IMR-90 (cell line): ENCODE results near the gene USP24. TPM values are rescaled to one million over a fixed set of nuclear protein-coding genes. Genes with fewer than 3 reads are reported as not detected.
"Not testable (repeated sequence)": the region's sequence is repeated elsewhere in the genome, so short reads cannot be mapped to it uniquely, and the experiment has no call there.

Source experiments
- ATAC-seq: fragments of 200-7000 bp; cut with Tn5 transposase; 2 replicates; pipeline ENCODE4 v1.9.1; 2020; ENCODE audit warnings: low read depth, mild to moderate bottlenecking, moderate library complexity
- BruUV-seq: library from RNA; stranded (reverse); fragments of 400-500 nt; replicated peaks from 2 replicates; lab custom pipeline; 2021; lab: Mats Ljungman, UMichigan
- CTCF ChIA-PET: fragments of 300-600 bp; formaldehyde crosslinking; extraction: SDS; loops from one replicate; lab custom pipeline; 2021; ENCODE audit warnings: antibody characterized with exemption; lab: Yijun Ruan, JAX
- POLR2A ChIA-PET: fragments of 300-600 bp; sonication (Branson Sonifier 250); formaldehyde crosslinking; loops from one replicate; lab custom pipeline; 2022; ENCODE audit warnings: antibody characterized with exemption; ENCODE audit not compliant: unreplicated experiment; lab: Charles Lee
- DNase-seq: peaks from one replicate; pipeline ENCODE4 v3.0.0; 2013
- H2AFZ ChIP-seq: replicated peaks from 2 replicates; pipeline ENCODE3; 2013; ENCODE audit warnings: low read length, mild to moderate bottlenecking; ENCODE audit not compliant: poor library complexity
- H2AK5ac ChIP-seq: 2 replicates; pipeline ENCODE4 v1.6.1; 2013; ENCODE audit warnings: low read depth, low read length, inconsistent platforms
- H2AK9ac ChIP-seq: replicated peaks from 2 replicates; pipeline ENCODE3; 2013; ENCODE audit warnings: mild to moderate bottlenecking, low read depth, low read length, moderate library complexity; ENCODE audit not compliant: poor library complexity
- H2BK120ac ChIP-seq: 2 replicates; pipeline ENCODE4 v1.6.1; 2013; ENCODE audit warnings: low read depth, low read length, inconsistent platforms
- H2BK15ac ChIP-seq: 3 replicates; pipeline ENCODE4 v1.6.1; 2013; ENCODE audit warnings: low read depth, low read length, inconsistent platforms
- H2BK20ac ChIP-seq: 2 replicates; pipeline ENCODE4 v1.6.1; 2013; ENCODE audit warnings: low read depth, mild to moderate bottlenecking, inconsistent platforms, low read length, moderate library complexity
- H2BK5ac ChIP-seq: 2 replicates; pipeline ENCODE4 v1.6.1; 2013; ENCODE audit warnings: mild to moderate bottlenecking, low read depth, low read length, inconsistent platforms; ENCODE audit not compliant: poor library complexity, severe bottlenecking
- H3K14ac ChIP-seq: replicated peaks from 2 replicates; pipeline ENCODE4 v1.6.1; 2013; ENCODE audit warnings: low read depth, low read length, inconsistent platforms
- H3K18ac ChIP-seq: 2 replicates; pipeline ENCODE4 v1.6.1; 2013; ENCODE audit warnings: low read depth, low read length, control low read depth
- H3K23ac ChIP-seq: 2 replicates; pipeline ENCODE4 v1.6.1; 2013; ENCODE audit warnings: low read depth, low read length, inconsistent platforms
- H3K27ac ChIP-seq: 2 replicates; pipeline ENCODE4 v1.5.1; 2013; ENCODE audit warnings: mild to moderate bottlenecking, control low read depth, low read length; ENCODE audit not compliant: insufficient read depth
- H3K27me3 ChIP-seq: 2 replicates; pipeline ENCODE4 v1.6.1; 2013; ENCODE audit warnings: low read length; ENCODE audit not compliant: control insufficient read depth, insufficient read depth
- H3K36me3 ChIP-seq: 2 replicates; pipeline ENCODE4 v1.6.1; 2013; ENCODE audit warnings: low read length, mixed read lengths; ENCODE audit not compliant: control insufficient read depth, insufficient read depth
- H3K4ac ChIP-seq: 2 replicates; pipeline ENCODE4 v1.6.1; 2013; ENCODE audit warnings: low read depth, low read length, inconsistent platforms
- H3K4me1 ChIP-seq: 2 replicates; pipeline ENCODE4 v1.6.1; 2013; ENCODE audit warnings: low read length, mixed read lengths; ENCODE audit not compliant: control insufficient read depth, insufficient read depth
- H3K4me2 ChIP-seq: 2 replicates; pipeline ENCODE4 v1.6.1; 2013; ENCODE audit warnings: low read depth, mild to moderate bottlenecking, control low read depth, low read length, moderate library complexity
- H3K4me3 ChIP-seq: 2 replicates; pipeline ENCODE4 v1.5.1; 2013; ENCODE audit warnings: low read depth, mild to moderate bottlenecking, control low read depth, low read length, moderate library complexity; ENCODE audit not compliant: insufficient read depth
- H3K56ac ChIP-seq: 2 replicates; pipeline ENCODE4 v1.6.1; 2013; ENCODE audit warnings: low read length, inconsistent platforms; ENCODE audit not compliant: insufficient read depth; ENCODE audit errors: extremely low read depth
- H3K79me1 ChIP-seq, 2 experiments: 2 replicates each; pipeline ENCODE4 v1.6.1; 2013; ENCODE audit warnings: low read length in 2 of 2, inconsistent platforms in 1 of 2, low read depth in 1 of 2
- H3K9ac ChIP-seq: 2 replicates; pipeline ENCODE4 v1.6.1; 2013; ENCODE audit warnings: low read depth, low read length, control low read depth
- H3K9me1 ChIP-seq: 2 replicates; pipeline ENCODE4 v1.6.1; 2013; ENCODE audit warnings: low read length, inconsistent platforms; ENCODE audit not compliant: insufficient read depth
- H3K9me3 ChIP-seq: 2 replicates; pipeline ENCODE4 v1.6.1; 2013; ENCODE audit warnings: low read length; ENCODE audit not compliant: control insufficient read depth, insufficient read depth
- H4K20me1 ChIP-seq: 2 replicates; pipeline ENCODE4 v1.6.1; 2013; ENCODE audit warnings: low read length, inconsistent platforms; ENCODE audit not compliant: insufficient read depth
- H4K5ac ChIP-seq: 2 replicates; pipeline ENCODE4 v1.6.1; 2013; ENCODE audit warnings: mild to moderate bottlenecking, low read depth, low read length, control low read depth
- H4K8ac ChIP-seq, 2 experiments: 2 replicates each; pipeline ENCODE4 v1.6.1; 2013; ENCODE audit warnings: low read depth in 2 of 2, low read length in 2 of 2, control low read depth in 1 of 2, inconsistent platforms in 1 of 2
- H4K91ac ChIP-seq: 2 replicates; pipeline ENCODE4 v1.6.1; 2013; ENCODE audit warnings: low read depth, low read length, inconsistent platforms; ENCODE audit not compliant: insufficient read depth
- WGBS, 2 experiments: methylation state at CpG; one replicate each; pipeline versions ENCODE4 v1.1.5 to v1.1.7; 2013; ENCODE audit warnings: missing lambda C conversion rate in 2 of 2; ENCODE audit not compliant: insufficient read length in 1 of 2; ENCODE audit errors: extremely low coverage in 2 of 2; 5-methylcytosine and 5-hydroxymethylcytosine counted together
- dilution Hi-C: fragments of 300-500 bp; cut with HindIII; formaldehyde crosslinking; loops from one replicate; pipeline ENCODE4 v1.14.3; 2018; ENCODE audit warnings: low sequenced_read_pairs; ENCODE audit not compliant: unreplicated experiment
- in situ Hi-C: fragments of 300-500 bp; cut with MboI; formaldehyde crosslinking; loops from 3 replicates; pipeline ENCODE4 v1.14.3; 2019; ENCODE audit warnings: low sequenced_read_pairs, inconsistent platforms, mixed read lengths
- intact Hi-C: fragments of 100-400 bp; cut with micrococcal nuclease; formaldehyde crosslinking; loops from 2 replicates; pipeline ENCODE4 v1.10.0; 2022
- polyA plus RNA-seq, 3 experiments: library from polyadenylated mRNA; depleted of rRNA; stranded (reverse); fragments of >200 nt; gene quantifications; 2 replicates each; pipeline ENCODE4 v1.2.3, GENCODE V29; 2012; ENCODE audit warnings: low replicate concordance in 1 of 3
- total RNA-seq: library from RNA; depleted of rRNA; stranded (reverse); fragments of >200 nt; gene quantifications from 2 replicates; pipeline ENCODE4 v1.2.3, GENCODE V29; 2012

Gene USP24
- total and polyA plus RNA-seq, 2 of the 4 experiments (the other 2 are of a cell fraction): 8.4 to 36.7 TPM

DNA sequence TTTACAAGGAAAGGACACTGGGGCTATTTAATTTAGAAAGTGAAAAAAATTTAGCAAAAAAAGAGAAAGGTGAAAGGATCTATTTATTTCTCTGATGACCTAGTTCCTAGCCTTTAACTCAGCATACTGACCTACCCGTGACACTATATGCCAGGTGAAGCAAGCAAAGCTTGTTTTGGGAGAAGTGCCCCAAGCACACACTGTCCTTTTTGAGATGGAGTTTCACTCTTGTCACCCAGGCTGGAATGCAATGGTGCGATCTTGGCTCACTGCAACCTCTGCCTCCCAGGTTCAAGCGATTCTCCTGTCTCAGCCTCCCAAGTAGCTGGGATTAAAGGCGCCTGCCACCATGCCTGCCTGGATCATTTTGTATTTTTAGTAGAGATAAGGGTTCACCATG, 14.6 kb upstream of the USP24 start:
- BruUV-seq, H3K27ac ChIP-seq, ATAC-seq, H3K36me3 ChIP-seq, H2BK20ac ChIP-seq, H4K5ac ChIP-seq, H3K4me2 ChIP-seq, H2BK5ac ChIP-seq, POLR2A ChIA-PET, H2BK15ac ChIP-seq, H2AFZ ChIP-seq, H3K18ac ChIP-seq, H4K91ac ChIP-seq, H3K27me3 ChIP-seq, H3K9me1 ChIP-seq, H4K8ac ChIP-seq, H3K14ac ChIP-seq, H3K9ac ChIP-seq, H3K79me1 ChIP-seq, dilution Hi-C loops, H3K4me3 ChIP-seq, intact Hi-C loops, DNase-seq, in situ Hi-C loops, H3K9me3 ChIP-seq, H2AK5ac ChIP-seq, H3K56ac ChIP-seq, H2BK120ac ChIP-seq, H2AK9ac ChIP-seq, H3K23ac ChIP-seq, H3K4ac ChIP-seq, H4K20me1 ChIP-seq, CTCF ChIA-PET, H3K4me1 ChIP-seq: not testable (repeated sequence)
- WGBS, 2 experiments: 100% methylated on average over 1 of the region's 4 CpGs; no CpG with 5 or more reads in 1 of the 2 experiments
